Body of pancreas (tissue), 4 donors: ENCODE results near the gene ENTPD5. TPM values are rescaled to one million over a fixed set of nuclear protein-coding genes. Genes with fewer than 3 reads are reported as not detected.
A peak's percentile ranks its signal among the peaks of the same experiment; 100 is the strongest.

Experiments used
- ATAC-seq: fragments of 150-250 bp; one replicate; pipeline ENCODE4 v1.9.1; 2016
- DNase-seq, 4 donors: peaks; one replicate each; pipeline ENCODE4 v3.0.0-alpha.2; 2019
- H3K27ac ChIP-seq, 4 donors: fragments of 200-600 bp; sonication (generic); 1 replicate in 3 of 4; 2 replicates in 1 of 4; pipeline versions ENCODE4 v1.5.1 to v1.6.1; 2016 to 2019; ENCODE audit warnings: mild to moderate bottlenecking in 1 of 4, mixed read lengths in 1 of 4, moderate library complexity in 1 of 4
- H3K27me3 ChIP-seq, 2 donors: fragments of 200-600 bp; sonication (generic); one replicate each; pipeline ENCODE4 v1.6.0; 2016; ENCODE audit warnings: mild to moderate bottlenecking in 1 of 2
- H3K36me3 ChIP-seq, 2 donors: fragments of 200-600 bp; sonication (generic); replicated peaks in 1 of 2; 2 replicates each; pipeline ENCODE4 v1.5.1; 2016; ENCODE audit warnings: low read depth in 2 of 2; ENCODE audit not compliant: insufficient read depth in 1 of 2
- H3K4me1 ChIP-seq: fragments of 200-600 bp; sonication (generic); one replicate; pipeline ENCODE4 v1.6.0; 2016
- H3K4me3 ChIP-seq, 2 donors: fragments of 200-600 bp; sonication (generic); 1 replicate in 1 of 2; 2 replicates in 1 of 2; pipeline ENCODE4 v1.5.1; 2016 to 2019
- H3K9me3 ChIP-seq, 3 donors: fragments of 200-600 bp; sonication (generic); 1 replicate in 2 of 3; 2 replicates in 1 of 3; pipeline ENCODE4 v1.5.1; 2016
- POLR2A ChIP-seq, 3 donors: fragments of 450-650 bp; IDR thresholded peaks; one replicate each; pipeline ENCODE4 v1.6.1; 2016; ENCODE audit warnings: antibody characterized with exemption in 3 of 3, mild to moderate bottlenecking in 2 of 3
- WGBS, 2 donors: methylation state at CpG; one replicate each; pipeline ENCODE4 v1.1.5; 2017; 5-methylcytosine and 5-hydroxymethylcytosine counted together
- intact Hi-C: fragments of 100-400 bp; cut with DNase I; formaldehyde crosslinking; loops from one replicate; pipeline ENCODE4 v1.15.1; 2023
- total RNA-seq, 2 donors: library from RNA; depleted of rRNA; stranded (reverse); fragments of >200 nt; gene quantifications; one replicate each; pipeline ENCODE4 v1.1.0, GENCODE V29; 2016
- TF ChIP-seq, protein P1 (sequence below), 7 experiments: fragments of 450-650 bp in 4 of 7; fragments of 200-600 bp in 3 of 7; sonication (generic) in 3 of 7; IDR thresholded peaks; one replicate each; pipeline ENCODE4 v1.5.1; 2016 to 2019; ENCODE audit warnings: antibody characterized with exemption in 7 of 7

Gene ENTPD5
- total RNA-seq, 2 donors from 2014 or later, result 4.4 to 15.5 TPM

DNA sequence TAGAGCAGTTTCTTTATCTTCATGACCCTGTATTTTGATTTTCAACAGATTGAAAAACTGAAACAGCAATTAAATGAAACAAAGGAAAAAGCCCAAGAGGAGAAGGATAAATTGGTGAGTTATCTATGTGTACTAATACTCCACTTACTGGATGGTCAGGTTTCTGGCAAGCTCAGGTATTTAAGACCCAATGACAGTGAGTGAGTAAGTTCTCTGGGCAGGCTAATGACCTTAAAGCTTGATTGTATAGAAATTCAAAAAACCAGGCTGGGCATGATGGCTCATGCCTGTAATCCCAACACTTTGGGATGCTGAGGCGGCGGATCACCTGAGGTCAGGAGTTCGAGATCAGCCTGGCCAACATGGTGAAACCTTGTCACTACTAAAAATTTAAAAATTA, 10.0 kb upstream of the ENTPD5 start:
- 95 to 97% methylated on average over 3 of the region's 3 CpGs for WGBS, 2 donors

DNA sequence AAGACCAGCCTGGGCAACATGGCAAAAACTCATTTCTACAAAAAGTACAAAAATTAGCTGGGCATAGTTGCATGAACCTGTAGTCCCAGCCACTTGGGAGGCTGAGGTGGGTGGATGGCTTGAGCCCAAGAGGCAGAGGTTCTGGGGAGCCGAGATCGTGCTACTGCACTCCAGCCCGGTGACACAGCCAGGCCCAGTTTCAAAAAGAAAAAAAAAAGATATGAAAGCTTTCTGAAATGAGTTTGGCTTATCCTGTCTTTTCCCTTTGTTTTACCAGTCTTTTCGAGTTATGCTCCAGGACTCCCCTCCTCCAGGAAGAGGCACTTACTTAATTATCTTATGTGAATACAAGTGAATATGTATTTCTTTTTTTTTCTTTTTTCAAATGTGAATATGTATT, 3.3 kb upstream of the ENTPD5 start:
- intact Hi-C loops, result no loop called here
- no peak overlapping the region for H3K27ac ChIP-seq
- H3K9me3 ChIP-seq, result no peaks in the 10 kb centered on the region
- H3K36me3 ChIP-seq, result no peaks in the 10 kb centered on the region
- H3K27me3 ChIP-seq, result no peaks in the 10 kb centered on the region
- H3K4me3 ChIP-seq, result no peak overlapping the region
- ATAC-seq (no peak), DNase-seq (no peak)
- 93% methylated on average over 4 of the region's 4 CpGs for WGBS, 2 donors
- no peak for TF ChIP-seq POLR2A (IDR thresholded peaks at IDR 0.05)
- TF ChIP-seq, protein P1, sequence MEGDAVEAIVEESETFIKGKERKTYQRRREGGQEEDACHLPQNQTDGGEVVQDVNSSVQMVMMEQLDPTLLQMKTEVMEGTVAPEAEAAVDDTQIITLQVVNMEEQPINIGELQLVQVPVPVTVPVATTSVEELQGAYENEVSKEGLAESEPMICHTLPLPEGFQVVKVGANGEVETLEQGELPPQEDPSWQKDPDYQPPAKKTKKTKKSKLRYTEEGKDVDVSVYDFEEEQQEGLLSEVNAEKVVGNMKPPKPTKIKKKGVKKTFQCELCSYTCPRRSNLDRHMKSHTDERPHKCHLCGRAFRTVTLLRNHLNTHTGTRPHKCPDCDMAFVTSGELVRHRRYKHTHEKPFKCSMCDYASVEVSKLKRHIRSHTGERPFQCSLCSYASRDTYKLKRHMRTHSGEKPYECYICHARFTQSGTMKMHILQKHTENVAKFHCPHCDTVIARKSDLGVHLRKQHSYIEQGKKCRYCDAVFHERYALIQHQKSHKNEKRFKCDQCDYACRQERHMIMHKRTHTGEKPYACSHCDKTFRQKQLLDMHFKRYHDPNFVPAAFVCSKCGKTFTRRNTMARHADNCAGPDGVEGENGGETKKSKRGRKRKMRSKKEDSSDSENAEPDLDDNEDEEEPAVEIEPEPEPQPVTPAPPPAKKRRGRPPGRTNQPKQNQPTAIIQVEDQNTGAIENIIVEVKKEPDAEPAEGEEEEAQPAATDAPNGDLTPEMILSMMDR (IDR thresholded peaks at IDR 0.05), result no peak
- peaks cover 15% of the 10 kb centered on the region for H3K4me1 ChIP-seq

More for the DNA sequence above, 10.0 kb upstream of the ENTPD5 start:
- Histone ChIP-seq H3K27me3 (no peaks in the 10 kb centered on the region), H3K27ac (no peak overlapping the region), H3K9me3 (no peaks in the 10 kb centered on the region), H3K4me1 (no peaks in the 10 kb centered on the region), H3K36me3 (no peaks in the 10 kb centered on the region), H3K4me3 (no peak overlapping the region)
- DNase-seq (no peak), ATAC-seq (no peak)
- TF ChIP-seq, protein P1 (IDR thresholded peaks at IDR 0.05), result no peak
- no peak for TF ChIP-seq POLR2A (IDR thresholded peaks at IDR 0.05)
- intact Hi-C loops, result no loop called here

DNA sequence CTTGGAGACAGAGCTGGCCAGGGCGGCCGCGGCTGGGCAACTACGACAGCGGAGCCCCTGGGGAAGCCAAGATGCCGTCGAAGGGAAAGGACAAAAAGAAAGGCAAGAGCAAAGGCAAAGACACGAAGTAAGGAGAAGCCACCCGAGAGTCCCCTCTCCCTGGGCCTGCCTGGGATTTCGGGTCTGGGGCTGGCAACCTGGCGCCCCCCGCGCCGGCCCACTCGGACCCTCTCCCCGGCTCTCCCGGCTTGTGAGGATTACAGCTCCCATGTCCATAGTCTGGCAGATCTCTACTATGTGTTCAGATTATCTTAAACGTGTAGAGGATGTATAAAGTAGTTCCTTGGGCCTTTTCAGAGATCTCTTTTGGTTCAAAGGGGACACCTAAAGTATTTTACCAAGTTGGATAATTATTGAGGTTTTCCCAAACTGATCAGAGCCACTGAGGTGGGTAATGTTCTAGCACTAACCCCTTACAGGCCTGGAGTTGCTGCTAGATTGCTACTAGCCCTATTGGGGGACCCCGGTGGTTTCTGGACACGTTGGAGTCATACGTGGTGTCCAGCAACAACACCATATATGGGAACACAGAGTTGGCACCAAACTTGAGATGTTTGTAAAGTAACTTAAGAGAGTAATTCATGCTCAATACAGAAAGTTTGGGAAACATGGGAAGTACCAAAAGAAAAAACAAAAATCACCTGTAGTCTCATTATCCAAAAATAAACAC, 485 bp upstream of the ENTPD5 start:
- intact Hi-C loops, result no loop called here
- peak overlapping the region; percentile 18 to 50 for H3K4me3 ChIP-seq
- DNase-seq (peak in 1 of 4 donors; percentile 13), ATAC-seq (no peak)
- no peaks in the 10 kb centered on the region for H3K27me3 ChIP-seq
- H3K27ac ChIP-seq, result peak overlapping the region; percentile 93 to 98 (median 94)
- 1 to 4% methylated on average over 17 of the region's 21 CpGs for WGBS, 2 donors
- no peak for TF ChIP-seq POLR2A (IDR thresholded peaks at IDR 0.05)
- TF ChIP-seq, protein P1 (IDR thresholded peaks at IDR 0.05), result no peak
- peaks cover 15% of the 10 kb centered on the region for H3K4me1 ChIP-seq
- no peaks in the 10 kb centered on the region for H3K36me3 ChIP-seq
- no peaks in the 10 kb centered on the region for H3K9me3 ChIP-seq

DNA sequence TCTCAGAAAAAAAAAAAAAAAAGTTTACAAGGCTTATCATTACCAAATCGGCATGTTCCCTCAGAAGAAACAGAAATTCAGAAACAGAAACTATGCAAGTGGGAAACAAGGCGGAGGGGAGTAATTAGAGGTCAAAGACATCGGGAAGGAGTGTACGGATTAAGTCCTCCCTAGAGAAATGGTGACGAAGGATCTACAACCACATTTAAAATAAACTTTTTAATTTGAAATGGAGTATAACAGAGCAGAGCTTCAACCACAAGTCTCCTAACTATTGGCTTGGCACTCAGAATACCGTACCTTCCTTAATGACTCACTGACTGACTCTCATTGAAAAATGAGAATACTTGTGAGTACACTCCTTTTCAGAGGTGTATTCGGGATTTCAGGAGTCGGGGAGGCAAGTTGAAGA, 908 bp downstream of the ENTPD5 start:
- peak overlapping the region; percentile 64 to 72 for H3K4me3 ChIP-seq
- H3K4me1 ChIP-seq, result peaks cover 15% of the 10 kb centered on the region
- intact Hi-C loops, result no loop called here
- H3K36me3 ChIP-seq, result no peaks in the 10 kb centered on the region
- WGBS, 2 donors, result 3 to 5% methylated on average over 8 of the region's 8 CpGs
- TF ChIP-seq, protein P1 (IDR thresholded peaks at IDR 0.05), result no peak
- no peak for TF ChIP-seq POLR2A (IDR thresholded peaks at IDR 0.05)
- H3K9me3 ChIP-seq, result no peaks in the 10 kb centered on the region
- DNase-seq, result no peak
- ATAC-seq, result peak; percentile 27
- no peaks in the 10 kb centered on the region for H3K27me3 ChIP-seq
- H3K27ac ChIP-seq, result peak overlapping the region; percentile 93 to 98 (median 94)

DNA sequence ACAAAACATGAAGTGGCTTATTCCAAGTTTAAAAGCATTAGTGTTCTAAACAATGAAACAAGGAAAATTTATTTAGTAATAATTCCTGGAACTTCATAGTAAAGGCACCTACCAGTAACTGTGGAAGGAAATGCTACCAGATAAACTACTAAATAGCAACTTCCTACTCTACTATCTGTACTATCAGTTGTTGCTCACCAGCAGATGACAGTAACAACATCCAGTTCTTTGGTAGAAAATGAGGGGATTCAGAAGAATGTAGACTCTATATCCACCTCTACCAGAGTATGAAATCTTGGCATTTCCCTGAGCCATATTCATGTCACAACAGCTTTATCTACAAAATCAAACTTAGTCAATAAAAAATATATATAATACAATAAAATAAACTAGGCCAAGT, 3.1 kb downstream of the ENTPD5 start:
- no peak for TF ChIP-seq POLR2A (IDR thresholded peaks at IDR 0.05)
- TF ChIP-seq, protein P1 (IDR thresholded peaks at IDR 0.05), result no peak
- Histone ChIP-seq H3K4me1 (peaks cover 15% of the 10 kb centered on the region), H3K27ac (no peak overlapping the region), H3K4me3 (no peak overlapping the region), H3K36me3 (no peaks in the 10 kb centered on the region), H3K9me3 (no peaks in the 10 kb centered on the region), H3K27me3 (no peaks in the 10 kb centered on the region)
- intact Hi-C loops, result no loop called here
- DNase-seq (no peak), ATAC-seq (no peak)
